ENCODE results near the gene ALG9. TPM values are rescaled to one million over a fixed set of nuclear protein-coding genes. Genes with fewer than 3 reads are reported as not detected.

The ALG9 gene
- total RNA-seq, 3 donors from 2014 or later, result 31.8 to 46.2 (median 43.9) TPM

DNA sequence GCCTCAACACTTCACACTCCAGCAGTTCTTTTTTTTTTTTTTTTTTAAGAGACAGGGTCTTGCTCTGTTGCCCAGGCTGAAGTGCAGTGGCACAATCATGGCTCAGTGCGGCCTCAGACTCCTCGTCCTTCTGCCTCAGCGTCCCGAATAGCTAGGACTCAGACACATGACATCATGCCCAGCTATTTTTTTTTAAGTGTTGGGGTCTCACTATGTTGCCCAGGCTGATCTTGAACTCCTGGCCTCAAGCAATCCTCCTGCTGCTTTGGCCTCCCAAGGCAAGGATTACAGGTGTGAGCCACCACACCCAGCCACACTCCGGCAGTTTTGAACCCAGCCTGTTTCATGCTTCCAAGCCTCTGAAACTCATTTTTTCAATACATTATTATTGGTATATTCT lies 108.9 kb downstream of the ALG9 start:
- TF ChIP-seq, protein P1, sequence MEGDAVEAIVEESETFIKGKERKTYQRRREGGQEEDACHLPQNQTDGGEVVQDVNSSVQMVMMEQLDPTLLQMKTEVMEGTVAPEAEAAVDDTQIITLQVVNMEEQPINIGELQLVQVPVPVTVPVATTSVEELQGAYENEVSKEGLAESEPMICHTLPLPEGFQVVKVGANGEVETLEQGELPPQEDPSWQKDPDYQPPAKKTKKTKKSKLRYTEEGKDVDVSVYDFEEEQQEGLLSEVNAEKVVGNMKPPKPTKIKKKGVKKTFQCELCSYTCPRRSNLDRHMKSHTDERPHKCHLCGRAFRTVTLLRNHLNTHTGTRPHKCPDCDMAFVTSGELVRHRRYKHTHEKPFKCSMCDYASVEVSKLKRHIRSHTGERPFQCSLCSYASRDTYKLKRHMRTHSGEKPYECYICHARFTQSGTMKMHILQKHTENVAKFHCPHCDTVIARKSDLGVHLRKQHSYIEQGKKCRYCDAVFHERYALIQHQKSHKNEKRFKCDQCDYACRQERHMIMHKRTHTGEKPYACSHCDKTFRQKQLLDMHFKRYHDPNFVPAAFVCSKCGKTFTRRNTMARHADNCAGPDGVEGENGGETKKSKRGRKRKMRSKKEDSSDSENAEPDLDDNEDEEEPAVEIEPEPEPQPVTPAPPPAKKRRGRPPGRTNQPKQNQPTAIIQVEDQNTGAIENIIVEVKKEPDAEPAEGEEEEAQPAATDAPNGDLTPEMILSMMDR (IDR thresholded peaks at IDR 0.05), result no peak
- no peak for TF ChIP-seq POLR2AphosphoS5 (IDR thresholded peaks at IDR 0.05)
- TF ChIP-seq POLR2A (IDR thresholded peaks at IDR 0.05), result no peak

DNA sequence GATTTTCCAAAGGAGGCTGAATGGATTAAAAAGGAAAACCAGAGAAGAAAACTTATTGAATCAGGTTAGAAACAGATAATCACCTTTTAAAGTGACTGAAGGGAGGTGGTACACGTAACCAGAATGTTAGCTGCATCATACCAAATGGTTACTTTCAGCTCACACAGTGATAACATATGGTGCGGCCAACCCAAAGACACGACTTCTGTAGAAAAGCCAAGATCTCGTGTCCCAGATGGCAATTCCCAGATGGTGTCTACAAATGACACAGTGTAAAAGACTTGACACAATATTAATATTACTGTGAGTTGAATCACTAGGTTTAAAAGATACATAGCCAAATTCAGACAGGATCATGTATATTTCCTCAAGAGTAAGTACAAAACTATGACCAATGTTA lies 110.3 kb downstream of the ALG9 start:
- no peaks in the 10 kb centered on the region for H3K9me3 ChIP-seq
- intact Hi-C loops (cut with DNase I; ENCODE audit: low total_unique reads), result no loop called here
- no peak overlapping the region for H3K4me3 ChIP-seq
- H3K27me3 ChIP-seq, result no peaks in the 10 kb centered on the region
- TF ChIP-seq, protein P1 (IDR thresholded peaks at IDR 0.05), result no peak
- TF ChIP-seq POLR2AphosphoS5 (IDR thresholded peaks at IDR 0.05), result no peak
- no peak for TF ChIP-seq POLR2A (IDR thresholded peaks at IDR 0.05)
- no peak for DNase-seq (ENCODE audit: low spot score in 2 of 2)
- H3K36me3 ChIP-seq, result peaks cover 9% of the 10 kb centered on the region
- H3K4me1 ChIP-seq, result no peaks in the 10 kb centered on the region
- no peak overlapping the region for H3K27ac ChIP-seq

More for the DNA sequence above, 108.9 kb downstream of the ALG9 start:
- Histone ChIP-seq H3K9me3 (no peaks in the 10 kb centered on the region), H3K4me1 (no peaks in the 10 kb centered on the region), H3K4me3 (no peak overlapping the region), H3K27ac (no peak overlapping the region), H3K27me3 (no peaks in the 10 kb centered on the region), H3K36me3 (peaks cover 9% of the 10 kb centered on the region)
- DNase-seq (ENCODE audit: low spot score in 2 of 2), result no peak
- intact Hi-C loops (cut with DNase I; ENCODE audit: low total_unique reads), result no loop called here

DNA sequence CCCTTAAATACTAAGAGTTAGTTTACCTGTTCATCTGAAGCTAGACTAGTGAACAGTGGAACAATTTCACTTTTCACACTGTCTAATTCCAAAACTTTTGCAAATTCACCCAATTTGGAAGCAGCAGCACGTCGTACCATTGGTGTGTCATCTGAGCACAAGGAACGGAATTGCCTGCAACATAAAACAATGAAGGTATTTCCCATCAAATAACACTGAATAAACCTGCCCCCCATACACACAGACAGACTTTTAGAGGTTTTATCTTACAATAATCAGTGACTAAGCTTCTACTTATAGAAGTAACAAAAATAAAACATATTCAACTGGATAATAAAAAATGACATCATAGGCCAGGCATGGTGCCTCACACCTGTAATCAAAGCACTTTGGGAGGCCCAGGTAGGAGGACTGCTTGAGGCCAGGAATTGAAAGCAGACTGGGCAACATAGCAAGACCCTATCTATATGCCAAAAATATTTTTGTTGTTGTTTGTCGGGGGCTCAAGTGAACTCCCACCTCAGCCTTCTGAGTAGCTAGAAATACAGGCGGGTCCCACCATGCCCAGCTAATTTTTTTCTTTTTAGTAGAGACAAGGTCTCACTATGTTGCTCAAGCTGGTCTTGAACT lies 111.5 kb downstream of the ALG9 start:
- H3K4me1 ChIP-seq, result no peaks in the 10 kb centered on the region
- no peak for DNase-seq (ENCODE audit: low spot score in 2 of 2)
- H3K27ac ChIP-seq, result peak overlapping the region in 1 of 2 donors; percentile 2
- H3K36me3 ChIP-seq, result peaks cover 9% of the 10 kb centered on the region
- H3K27me3 ChIP-seq, result no peaks in the 10 kb centered on the region
- intact Hi-C loops (cut with DNase I; ENCODE audit: low total_unique reads), result no loop called here
- no peaks in the 10 kb centered on the region for H3K9me3 ChIP-seq
- no peak overlapping the region for H3K4me3 ChIP-seq
- TF ChIP-seq POLR2AphosphoS5 (IDR thresholded peaks at IDR 0.05), result no peak
- TF ChIP-seq POLR2A (IDR thresholded peaks at IDR 0.05), result no peak
- TF ChIP-seq, protein P1 (IDR thresholded peaks at IDR 0.05), result no peak

DNA sequence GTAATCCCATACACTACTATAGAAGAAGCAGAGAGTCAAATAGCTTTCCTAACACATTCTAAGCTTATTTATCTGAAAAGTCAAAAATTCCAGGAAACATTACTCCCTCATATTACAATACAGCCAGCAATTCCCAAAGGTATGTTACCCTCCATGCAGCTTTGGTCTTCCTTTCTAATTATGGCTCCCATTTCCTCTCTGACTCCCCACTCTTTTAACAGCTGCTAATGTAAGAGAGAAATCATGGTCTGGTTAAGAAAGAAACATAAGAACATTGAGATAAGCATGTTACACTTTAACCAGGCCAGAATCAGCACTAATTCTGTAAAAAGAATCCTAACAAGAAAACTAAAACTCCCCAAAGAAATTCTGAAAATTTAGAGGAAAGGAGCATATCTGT lies 112.0 kb downstream of the ALG9 start:
- Histone ChIP-seq H3K27ac (peak overlapping the region in 1 of 2 donors; percentile 23), H3K27me3 (no peaks in the 10 kb centered on the region), H3K4me1 (no peaks in the 10 kb centered on the region), H3K9me3 (no peaks in the 10 kb centered on the region), H3K4me3 (no peak overlapping the region), H3K36me3 (peaks cover 9% of the 10 kb centered on the region)
- intact Hi-C loops (cut with DNase I; ENCODE audit: low total_unique reads), result no loop called here
- no peak for DNase-seq (ENCODE audit: low spot score in 2 of 2)
- TF ChIP-seq, protein P1 (IDR thresholded peaks at IDR 0.05), result no peak

DNA sequence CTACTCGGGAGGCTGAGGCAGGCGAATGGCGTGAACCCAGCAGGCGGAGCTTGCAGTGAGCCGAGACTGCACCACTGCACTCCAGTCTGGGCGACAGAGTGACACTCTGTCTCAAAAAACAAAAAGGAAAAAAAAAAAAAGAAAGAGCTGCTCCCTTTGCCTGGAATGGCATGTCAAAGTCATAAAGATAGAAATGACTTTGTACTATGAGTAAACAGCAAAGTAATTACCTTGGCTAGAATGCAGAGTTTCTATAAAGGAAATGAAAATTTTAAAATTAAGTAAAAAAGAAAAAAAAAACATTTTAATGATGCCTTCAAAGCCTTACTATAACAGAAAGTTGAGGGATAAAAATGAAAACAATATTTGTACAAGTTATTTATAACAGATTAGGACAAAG lies 115.3 kb downstream of the ALG9 start:
- intact Hi-C loops (cut with DNase I; ENCODE audit: low total_unique reads), result no loop called here
- no peaks in the 10 kb centered on the region for H3K4me1 ChIP-seq
- TF ChIP-seq POLR2AphosphoS5 (IDR thresholded peaks at IDR 0.05) (no peak), POLR2A (IDR thresholded peaks at IDR 0.05) (no peak)
- TF ChIP-seq, protein P1 (IDR thresholded peaks at IDR 0.05), result no peak
- no peaks in the 10 kb centered on the region for H3K9me3 ChIP-seq
- no peak overlapping the region for H3K27ac ChIP-seq
- H3K36me3 ChIP-seq, result peaks cover 14% of the 10 kb centered on the region
- no peak for DNase-seq (ENCODE audit: low spot score in 2 of 2)
- H3K4me3 ChIP-seq, result no peak overlapping the region
- H3K27me3 ChIP-seq, result no peaks in the 10 kb centered on the region

Measured in breast epithelium (tissue), 4 donors.